H1 (cell line): ENCODE data around the gene PCDHB3. TPM values are rescaled to one million over a fixed set of nuclear protein-coding genes. Genes with fewer than 3 reads are reported as not detected.
"Not testable (repeated sequence)": the region's sequence is repeated elsewhere in the genome, so short reads cannot be mapped to it uniquely, and the experiment has no call there.

Source experiments
- CTCF ChIA-PET: fragments of 300-600 bp; sonication (Branson Sonifier 250); formaldehyde crosslinking; loops from one replicate; lab custom pipeline; 2021; ENCODE audit not compliant: partially characterized antibody; lab: Charles Lee
- POLR2A ChIA-PET: fragments of 300-600 bp; sonication (Branson Sonifier 250); formaldehyde crosslinking; loops from one replicate; lab custom pipeline; 2021; ENCODE audit warnings: inconsistent platforms; ENCODE audit not compliant: partially characterized antibody; lab: Charles Lee
- DNase-seq, 2 experiments: peaks; one replicate each; pipeline versions ENCODE4 v3.0.0 to v3.0.0-alpha.2; 2010 to 2022; ENCODE audit warnings: low spot score in 2 of 2, low read depth in 1 of 2, mixed read lengths in 1 of 2
- FAIRE-seq: peaks from 2 replicates; lab custom pipeline; 2011; peaks lifted over from hg19 to GRCh38; lab: Jason Lieb, UNC
- H2AFZ ChIP-seq: 2 replicates; pipeline ENCODE4 v1.8.1; 2012; ENCODE audit warnings: low read length, inconsistent platforms
- H2AK5ac ChIP-seq: 2 replicates; pipeline ENCODE4 v1.6.1; 2013; ENCODE audit warnings: low read depth, low read length
- H2BK120ac ChIP-seq: replicated peaks from 2 replicates; pipeline ENCODE3; 2013; ENCODE audit warnings: low read depth, low read length, inconsistent platforms
- H2BK12ac ChIP-seq: 2 replicates; pipeline ENCODE4 v1.6.1; 2013; ENCODE audit warnings: low read depth, low read length
- H2BK15ac ChIP-seq: 2 replicates; pipeline ENCODE4 v1.6.1; 2013; ENCODE audit warnings: low read length
- H2BK20ac ChIP-seq: 2 replicates; pipeline ENCODE4 v1.6.1; 2013; ENCODE audit warnings: low read length
- H2BK5ac ChIP-seq: 2 replicates; pipeline ENCODE4 v1.6.1; 2013; ENCODE audit warnings: low read depth, low read length
- H3K14ac ChIP-seq: 2 replicates; pipeline ENCODE4 v1.6.1; 2013; ENCODE audit warnings: inconsistent platforms; ENCODE audit not compliant: insufficient read length
- H3K18ac ChIP-seq: 2 replicates; pipeline ENCODE4 v1.6.1; 2013; ENCODE audit warnings: low read length; ENCODE audit errors: extremely low read depth
- H3K23ac ChIP-seq: 2 replicates; pipeline ENCODE4 v1.6.1; 2013; ENCODE audit warnings: inconsistent platforms; ENCODE audit not compliant: insufficient read length
- H3K23me2 ChIP-seq: 2 replicates; pipeline ENCODE4 v1.6.1; 2013; ENCODE audit warnings: low read depth, low read length
- H3K27ac ChIP-seq: 2 replicates; pipeline ENCODE4 v1.6.1; 2011; ENCODE audit warnings: low read depth, low read length, inconsistent platforms
- H3K27me3 ChIP-seq, 4 experiments: replicated peaks in 1 of 4; 1 replicate in 1 of 4; 2 replicates in 3 of 4; pipeline versions ENCODE4 v1.6.1 to v1.8.1; 2011 to 2013; ENCODE audit warnings: low read length in 3 of 4, mild to moderate bottlenecking in 3 of 4, inconsistent platforms in 2 of 4, mixed read lengths in 2 of 4, moderate library complexity in 1 of 4; ENCODE audit not compliant: control insufficient read depth in 3 of 4, insufficient read depth in 3 of 4; ENCODE audit errors: extremely low read depth in 1 of 4
- H3K36me3 ChIP-seq, 4 experiments: 2 replicates each; pipeline versions ENCODE4 v1.6.1 to v1.8.1; 2011 to 2013; ENCODE audit warnings: mild to moderate bottlenecking in 4 of 4, low read length in 3 of 4, moderate library complexity in 2 of 4, control low read depth in 1 of 4, inconsistent platforms in 1 of 4; ENCODE audit not compliant: insufficient read depth in 4 of 4, control insufficient read depth in 2 of 4
- H3K4ac ChIP-seq: replicated peaks from 2 replicates; pipeline ENCODE3; 2013; ENCODE audit warnings: low read length, low read depth, mixed read lengths, inconsistent platforms; ENCODE audit not compliant: insufficient read length
- H3K4me1 ChIP-seq, 4 experiments: replicated peaks in 1 of 4; 1 replicate in 1 of 4; 2 replicates in 3 of 4; pipeline versions ENCODE4 v1.6.1 to v1.8.1; 2011 to 2013; ENCODE audit warnings: low read length in 3 of 4, inconsistent platforms in 2 of 4, mixed read lengths in 1 of 4; ENCODE audit not compliant: insufficient read depth in 4 of 4, control insufficient read depth in 3 of 4
- H3K4me2 ChIP-seq, 2 experiments: 2 replicates each; pipeline versions ENCODE4 v1.6.1 to v1.8.1; 2011 to 2013; ENCODE audit warnings: low read depth in 2 of 2, low read length in 2 of 2, control low read depth in 1 of 2, inconsistent platforms in 1 of 2, mild to moderate bottlenecking in 1 of 2; ENCODE audit not compliant: insufficient read depth in 1 of 2
- H3K4me3 ChIP-seq, 4 experiments: fragments of 200-600, 300-600 bp in 1 of 4; sonication (generic), shearing (Covaris generic), sonication (Bioruptor Twin) in 1 of 4; 2 replicates each; pipeline versions ENCODE4 v1.5.1 to v1.8.1; 2011 to 2016; ENCODE audit warnings: low read length in 4 of 4, low read depth in 3 of 4, control low read depth in 2 of 4, inconsistent platforms in 2 of 4, mild to moderate bottlenecking in 2 of 4, mixed read lengths in 1 of 4, moderate library complexity in 1 of 4; ENCODE audit not compliant: insufficient read depth in 2 of 4; ENCODE audit errors: extremely low read depth in 1 of 4
- H3K56ac ChIP-seq: replicated peaks from 2 replicates; pipeline ENCODE3; 2013; ENCODE audit warnings: low read depth, mild to moderate bottlenecking, mixed read lengths, low read length, inconsistent platforms; ENCODE audit not compliant: insufficient read length
- H3K79me1 ChIP-seq: 2 replicates; pipeline ENCODE4 v1.6.1; 2013; ENCODE audit warnings: low read depth, low read length, control low read depth
- H3K79me2 ChIP-seq, 2 experiments: 2 replicates each; pipeline versions ENCODE4 v1.6.1 to v1.8.1; 2012 to 2013; ENCODE audit warnings: low read length in 2 of 2, mild to moderate bottlenecking in 2 of 2, inconsistent platforms in 1 of 2; ENCODE audit not compliant: insufficient read depth in 2 of 2, control insufficient read depth in 1 of 2
- H3K9ac ChIP-seq, 4 experiments: replicated peaks in 1 of 4; 1 replicate in 1 of 4; 2 replicates in 3 of 4; pipeline versions ENCODE4 v1.6.1 to v1.8.1; 2011 to 2013; ENCODE audit warnings: low read depth in 3 of 4, low read length in 3 of 4, control low read depth in 2 of 4, mild to moderate bottlenecking in 2 of 4, moderate library complexity in 2 of 4, inconsistent platforms in 1 of 4; ENCODE audit errors: extremely low read depth in 1 of 4
- H3K9me3 ChIP-seq, 2 experiments: 2 replicates each; pipeline versions ENCODE4 v1.6.1 to v1.8.1; 2012 to 2013; ENCODE audit warnings: mild to moderate bottlenecking in 2 of 2, moderate library complexity in 2 of 2, control low read depth in 1 of 2, inconsistent platforms in 1 of 2, low read depth in 1 of 2, low read length in 1 of 2, mixed read lengths in 1 of 2; ENCODE audit not compliant: insufficient read depth in 2 of 2
- H4K20me1 ChIP-seq, 2 experiments: replicated peaks in 1 of 2; 2 replicates each; pipeline versions ENCODE3 to v1.8.1; 2011 to 2013; ENCODE audit warnings: inconsistent platforms in 2 of 2, low read length in 2 of 2, mild to moderate bottlenecking in 1 of 2; ENCODE audit not compliant: insufficient read depth in 2 of 2, control insufficient read depth in 1 of 2
- H4K5ac ChIP-seq: 2 replicates; pipeline ENCODE4 v1.6.1; 2013; ENCODE audit warnings: low read length, low read depth, mixed read lengths, inconsistent platforms; ENCODE audit not compliant: insufficient read length
- H4K8ac ChIP-seq: 2 replicates; pipeline ENCODE4 v1.8.0; 2013; ENCODE audit warnings: mild to moderate bottlenecking, moderate library complexity, low read length, inconsistent platforms; ENCODE audit not compliant: insufficient read depth; ENCODE audit errors: extremely low read depth
- H4K91ac ChIP-seq: replicated peaks from 2 replicates; pipeline ENCODE3; 2013; ENCODE audit warnings: low read length, mixed read lengths, inconsistent platforms; ENCODE audit not compliant: insufficient read length
- WGBS, 2 experiments: shearing (Covaris generic) in 1 of 2; methylation state at CpG; one replicate each; pipeline versions ENCODE4 v1.1.6 to v1.1.7; 2013 to 2015; ENCODE audit warnings: low lambda C conversion rate in 2 of 2, mixed read lengths in 2 of 2, inconsistent platforms in 1 of 2, low coverage in 1 of 2, missing lambda C conversion rate in 1 of 2; ENCODE audit not compliant: insufficient replicate concordance in 2 of 2, insufficient coverage in 1 of 2, insufficient read length in 1 of 2; ENCODE audit errors: extremely low coverage in 1 of 2, missing lambda C conversion rate in 1 of 2; 5-methylcytosine and 5-hydroxymethylcytosine counted together
- polyA plus RNA-seq, 7 experiments: library from polyadenylated mRNA; depleted of rRNA in 3 of 7; stranded (reverse) in 5 of 7; unstranded in 2 of 7; fragments of >200 nt in 5 of 7; fragments of 200-250 nt in 2 of 7; gene quantifications; 1 replicate in 5 of 7; 2 replicates in 1 of 7; 4 replicates in 1 of 7; pipeline versions ENCODE4 v1.2.1 to v1.2.3, GENCODE V29; 2011 to 2013; ENCODE audit warnings: missing spikeins in 2 of 7, mixed read lengths in 2 of 7
- total RNA-seq: library from RNA; stranded (reverse); fragmentation: NEBNext Ultra II Directional; extraction: Animal tissue kit (Norgen Biotek cat#: 25700); gene quantifications from 2 replicates; pipeline ENCODE4 v1.2.1, GENCODE V29; 2021

Gene PCDHB3
- total and polyA plus RNA-seq, 2 of the 8 experiments (the other 6 are each of a cell fraction or from before 2014, with no cell fraction given) = 1.6 to 3.4 TPM

- not testable (repeated sequence) for H3K9me3 ChIP-seq, H3K79me2 ChIP-seq
- 93% methylated on average over 11 of the region's 38 CpGs; no CpG with 5 or more reads in 1 of the 2 experiments for WGBS, 2 experiments
Measured at GRCh38 chr5:141102471-141102870, 2.2 kb downstream of the PCDHB3 start.

More at GRCh38 chr5:141102471-141102870, 2.2 kb downstream of the PCDHB3 start:
- H4K5ac ChIP-seq, FAIRE-seq, H2BK5ac ChIP-seq, H3K79me1 ChIP-seq, H2BK12ac ChIP-seq, H3K23ac ChIP-seq, H3K27ac ChIP-seq, H2AFZ ChIP-seq, H3K9ac ChIP-seq, H3K56ac ChIP-seq, H3K4ac ChIP-seq, H2BK20ac ChIP-seq, H2BK120ac ChIP-seq, H4K20me1 ChIP-seq, H4K91ac ChIP-seq, H4K8ac ChIP-seq, H3K18ac ChIP-seq, POLR2A ChIA-PET, H2BK15ac ChIP-seq, H3K27me3 ChIP-seq, H3K23me2 ChIP-seq, H3K14ac ChIP-seq, H2AK5ac ChIP-seq, H3K4me2 ChIP-seq, H3K4me3 ChIP-seq, H3K4me1 ChIP-seq, DNase-seq: not testable (repeated sequence)
- CTCF ChIA-PET = interaction anchor here (0.9 to 1.1 kb wide), 2 partner anchors 8 to 33 kb away, joined by 3 to 4 read pairs; partner anchors contain the start of gene PCDHB2
- H3K36me3 ChIP-seq = peaks cover 0 to 15% (median 3%) of the 10 kb centered on the region in 4 experiments; a peak in 3 of 8 replicates
